Activated T-helper 2 cell treated with anti-CD3 and anti-CD28 coated beads, Interferon-gamma antibody, Interleukin-2, Interleukin-4, amounts not matched to agents 10 μg/mL and 5 μg/mL and 100 μg/mL, durations not matched to agents 14 hours and 24 hours and 36 hours (primary cell): Measurements from ENCODE around the gene SMNDC1. TPM values are rescaled to one million over a fixed set of nuclear protein-coding genes. Genes with fewer than 3 reads are reported as not detected.

Experiments
- DNase-seq: peaks from one replicate; pipeline ENCODE4 v3.0.0; 2021; ENCODE audit warnings: low spot score
- H3K27ac Mint-ChIP-seq: one replicate; pipeline ENCODE4 v1.8.0; 2021; ENCODE audit warnings: mixed read lengths
- H3K27me3 Mint-ChIP-seq: one replicate; pipeline ENCODE4 v1.8.0; 2021; ENCODE audit warnings: low read depth, mixed read lengths
- H3K36me3 Mint-ChIP-seq: one replicate; pipeline ENCODE4 v1.8.0; 2021; ENCODE audit warnings: low read depth, mixed read lengths
- H3K4me1 Mint-ChIP-seq: one replicate; pipeline ENCODE4 v1.8.0; 2021; ENCODE audit warnings: low read depth, mixed read lengths
- H3K4me3 Mint-ChIP-seq: one replicate; pipeline ENCODE4 v1.8.0; 2021; ENCODE audit warnings: low read depth, mild to moderate bottlenecking, moderate library complexity, mixed read lengths
- H3K9me3 Mint-ChIP-seq: one replicate; pipeline ENCODE4 v1.8.0; 2021; ENCODE audit warnings: mixed read lengths
- intact Hi-C: fragments of 100-400 bp; cut with micrococcal nuclease; formaldehyde crosslinking; loops from one replicate; pipeline ENCODE4 v1.15.1; 2023
- total RNA-seq: library from RNA; stranded (reverse); gene quantifications from 2 replicates; pipeline ENCODE4 v1.2.3, GENCODE V29; 2022

SMNDC1 gene
- total RNA-seq, result 40.2 and 43.1 TPM in 2 replicates

- H3K27ac Mint-ChIP-seq, result peak within 1 kb of the TSS; percentile 94
- H3K4me1 Mint-ChIP-seq, result peaks cover 37% of the 10 kb centered on the region
- peaks cover 35% of the 10 kb centered on the region for H3K36me3 Mint-ChIP-seq
These were observed at the start of gene SMNDC1 for GRCh38 chr10:110304780-110305421. Gene SMNDC1 (minus strand): TSS chr10:110304920. CDS start chr10:110303587, 1,333 bp downstream.

GRCh38 chr10:110354322-110354766, 49.6 kb upstream of the SMNDC1 start:
- peak overlapping the region; percentile 60 for H3K4me3 Mint-ChIP-seq
- no peaks in the 10 kb centered on the region for H3K36me3 Mint-ChIP-seq
- H3K9me3 Mint-ChIP-seq, result no peaks in the 10 kb centered on the region
- no peaks in the 10 kb centered on the region for H3K27me3 Mint-ChIP-seq
- intact Hi-C loops, result loop anchor here (1.0 kb wide), 2 partner anchors 145 to 193 kb away; no protein-coding TSS in a partner anchor
- H3K27ac Mint-ChIP-seq, result peak overlapping the region; percentile 98
- peak; percentile 66 for DNase-seq
- peaks cover 72% of the 10 kb centered on the region for H3K4me1 Mint-ChIP-seq

More at GRCh38 chr10:110304780-110305421, at the start of gene SMNDC1:
- Mint-ChIP-seq H3K9me3 (no peaks in the 10 kb centered on the region), H3K4me3 (peak within 1 kb of the TSS; percentile 93), H3K27me3 (no peaks in the 10 kb centered on the region)
- intact Hi-C loops, result loop anchor here (1.0 to 10.0 kb wide), 5 partner anchors 78 to 612 kb away; partner anchors contain the start of genes BBIP1, PDCD4, SHOC2 and SMC3
- DNase-seq, result peak; percentile 97

- peak; percentile 44 for DNase-seq
- H3K36me3 Mint-ChIP-seq, result no peaks in the 10 kb centered on the region
- peak overlapping the region; percentile 98 for H3K27ac Mint-ChIP-seq
- no peaks in the 10 kb centered on the region for H3K27me3 Mint-ChIP-seq
- H3K9me3 Mint-ChIP-seq, result no peaks in the 10 kb centered on the region
- H3K4me3 Mint-ChIP-seq, result peak overlapping the region; percentile 60
- intact Hi-C loops, result loop anchor here (1.0 kb wide), 6 partner anchors 8 to 194 kb away; no protein-coding TSS in a partner anchor
- H3K4me1 Mint-ChIP-seq, result peaks cover 65% of the 10 kb centered on the region
These were observed 48.8 kb upstream of the SMNDC1 start for GRCh38 chr10:110353244-110354119.

- Mint-ChIP-seq H3K27me3 (no peaks in the 10 kb centered on the region), H3K4me1 (peaks cover 59% of the 10 kb centered on the region), H3K4me3 (no peak overlapping the region), H3K27ac (no peak overlapping the region), H3K9me3 (no peaks in the 10 kb centered on the region), H3K36me3 (no peaks in the 10 kb centered on the region)
- DNase-seq, result no peak
- intact Hi-C loops, result loop anchor here (1.0 kb wide), 4 partner anchors 8 to 183 kb away; no protein-coding TSS in a partner anchor
These were observed 48.2 kb upstream of the SMNDC1 start for GRCh38 chr10:110352930-110353243.

DNA sequence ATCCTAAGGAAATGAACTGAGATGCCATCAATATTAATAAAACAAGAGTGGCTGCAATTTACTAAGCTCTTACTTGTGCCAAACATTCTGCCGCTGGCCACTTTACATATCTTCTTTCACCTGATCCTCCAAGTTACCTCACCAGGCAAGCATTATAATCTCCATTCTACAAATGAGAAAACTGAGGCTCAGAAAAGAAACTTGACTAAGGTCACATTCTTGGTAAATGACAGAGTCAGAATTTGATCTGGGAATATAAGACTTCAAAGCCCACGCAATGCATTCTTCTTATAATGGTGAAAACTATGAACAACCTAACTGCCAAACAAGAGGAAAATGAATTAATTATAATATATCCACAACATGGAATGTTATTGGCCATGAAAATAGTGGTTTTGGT, 46.1 kb upstream of the SMNDC1 start:
- H3K4me3 Mint-ChIP-seq, result no peak overlapping the region
- intact Hi-C loops, result no loop called here
- H3K9me3 Mint-ChIP-seq, result no peaks in the 10 kb centered on the region
- no peaks in the 10 kb centered on the region for H3K27me3 Mint-ChIP-seq
- no peak for DNase-seq
- no peak overlapping the region for H3K27ac Mint-ChIP-seq
- H3K4me1 Mint-ChIP-seq, result peaks cover 49% of the 10 kb centered on the region
- H3K36me3 Mint-ChIP-seq, result no peaks in the 10 kb centered on the region

GRCh38 chr10:110349831-110350230, 45.1 kb upstream of the SMNDC1 start:
- Mint-ChIP-seq H3K4me1 (peaks cover 45% of the 10 kb centered on the region), H3K4me3 (no peak overlapping the region), H3K9me3 (no peaks in the 10 kb centered on the region), H3K27ac (no peak overlapping the region), H3K36me3 (no peaks in the 10 kb centered on the region), H3K27me3 (no peaks in the 10 kb centered on the region)
- no peak for DNase-seq
- intact Hi-C loops, result no loop called here

- peaks cover 3% of the 10 kb centered on the region for H3K27me3 Mint-ChIP-seq
- no peak overlapping the region for H3K4me3 Mint-ChIP-seq
- H3K27ac Mint-ChIP-seq, result no peak overlapping the region
- no peak for DNase-seq
- intact Hi-C loops, result no loop called here
- H3K36me3 Mint-ChIP-seq, result no peaks in the 10 kb centered on the region
- no peaks in the 10 kb centered on the region for H3K9me3 Mint-ChIP-seq
- H3K4me1 Mint-ChIP-seq, result peaks cover 44% of the 10 kb centered on the region
These were observed 44.7 kb upstream of the SMNDC1 start for GRCh38 chr10:110349386-110349785.

DNA sequence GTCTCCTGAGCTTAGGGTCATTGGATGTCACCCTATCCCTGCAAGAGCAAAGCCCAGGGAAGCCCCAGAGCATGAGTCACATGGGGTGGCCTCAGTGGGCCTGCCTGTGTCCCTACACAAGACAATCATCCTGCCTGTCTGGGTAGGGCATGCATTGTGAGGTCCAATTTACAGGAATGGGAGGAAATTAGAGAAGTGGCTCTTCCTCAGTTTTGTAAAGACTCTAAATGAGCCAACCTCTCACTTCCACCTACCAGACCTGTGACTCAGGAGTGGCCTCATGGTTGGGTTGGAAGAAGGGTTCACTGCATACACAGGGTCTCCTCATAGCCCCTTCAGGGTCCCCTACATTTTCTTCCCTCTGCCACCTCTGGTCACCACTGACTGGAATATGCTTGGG, 43.6 kb upstream of the SMNDC1 start:
- intact Hi-C loops, result no loop called here
- Mint-ChIP-seq H3K9me3 (no peaks in the 10 kb centered on the region), H3K4me1 (peaks cover 33% of the 10 kb centered on the region), H3K27me3 (peaks cover 5% of the 10 kb centered on the region), H3K4me3 (no peak overlapping the region), H3K36me3 (no peaks in the 10 kb centered on the region), H3K27ac (no peak overlapping the region)
- DNase-seq, result no peak

- intact Hi-C loops, result no loop called here
- no peak for DNase-seq
- Mint-ChIP-seq H3K27ac (no peak overlapping the region), H3K27me3 (peaks cover 5% of the 10 kb centered on the region), H3K9me3 (no peaks in the 10 kb centered on the region), H3K36me3 (no peaks in the 10 kb centered on the region), H3K4me1 (peaks cover 24% of the 10 kb centered on the region), H3K4me3 (no peak overlapping the region)
These were observed 42.2 kb upstream of the SMNDC1 start for GRCh38 chr10:110346914-110347313.

- DNase-seq, result no peak
- no peak overlapping the region for H3K4me3 Mint-ChIP-seq
- H3K9me3 Mint-ChIP-seq, result no peaks in the 10 kb centered on the region
- peaks cover 5% of the 10 kb centered on the region for H3K27me3 Mint-ChIP-seq
- H3K36me3 Mint-ChIP-seq, result no peaks in the 10 kb centered on the region
- peaks cover 24% of the 10 kb centered on the region for H3K4me1 Mint-ChIP-seq
- H3K27ac Mint-ChIP-seq, result no peak overlapping the region
- intact Hi-C loops, result no loop called here
These were observed 40.6 kb upstream of the SMNDC1 start for GRCh38 chr10:110345286-110345685.

DNA sequence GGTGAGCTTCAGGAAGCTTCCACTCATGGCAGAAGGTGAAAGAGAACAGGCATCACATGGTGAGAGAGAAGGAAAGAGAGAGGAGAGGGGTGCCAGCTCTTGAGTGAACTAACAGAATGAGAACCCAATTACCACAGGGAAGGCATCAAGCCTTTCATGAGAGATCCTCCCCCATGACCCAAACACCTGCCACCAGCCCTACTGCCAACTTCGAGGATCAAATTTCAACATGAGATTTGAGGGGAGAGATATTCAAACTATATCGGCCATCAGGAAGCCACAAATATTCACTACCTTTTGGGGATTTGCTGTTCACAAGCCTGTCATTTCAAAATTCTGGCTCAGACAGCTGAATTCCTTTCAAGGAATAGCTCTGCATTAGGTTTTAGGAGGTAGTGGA, 39.9 kb upstream of the SMNDC1 start:
- Mint-ChIP-seq H3K27ac (no peak overlapping the region), H3K4me3 (no peak overlapping the region), H3K36me3 (no peaks in the 10 kb centered on the region), H3K9me3 (no peaks in the 10 kb centered on the region), H3K27me3 (peaks cover 5% of the 10 kb centered on the region), H3K4me1 (peaks cover 20% of the 10 kb centered on the region)
- DNase-seq, result no peak
- intact Hi-C loops, result no loop called here

GRCh38 chr10:110343947-110344346, 39.2 kb upstream of the SMNDC1 start:
- peaks cover 5% of the 10 kb centered on the region for H3K27me3 Mint-ChIP-seq
- no peaks in the 10 kb centered on the region for H3K9me3 Mint-ChIP-seq
- H3K4me1 Mint-ChIP-seq, result peaks cover 20% of the 10 kb centered on the region
- intact Hi-C loops, result no loop called here
- no peaks in the 10 kb centered on the region for H3K36me3 Mint-ChIP-seq
- no peak overlapping the region for H3K4me3 Mint-ChIP-seq
- no peak for DNase-seq
- no peak overlapping the region for H3K27ac Mint-ChIP-seq

DNA sequence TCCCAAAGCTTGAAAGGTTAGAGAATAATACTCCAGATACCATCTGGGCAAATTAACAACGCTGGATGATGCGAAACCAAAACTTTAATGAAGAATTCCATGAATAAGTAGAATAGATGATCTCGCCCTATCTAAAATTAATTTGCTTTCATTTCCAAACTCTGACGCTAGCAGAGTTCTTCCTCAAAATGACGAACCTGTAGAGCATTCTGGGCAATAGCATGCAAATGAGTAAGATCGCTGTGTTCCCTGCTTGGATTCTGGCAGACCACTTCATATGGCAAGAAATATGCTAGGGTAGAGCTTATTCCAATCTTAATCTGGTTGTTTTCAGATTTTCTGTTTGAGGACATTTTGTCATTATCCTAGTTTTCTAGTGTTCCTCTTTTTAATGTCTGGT, 36.1 kb upstream of the SMNDC1 start:
- Mint-ChIP-seq H3K27ac (no peak overlapping the region), H3K4me1 (peaks cover 25% of the 10 kb centered on the region), H3K4me3 (no peak overlapping the region), H3K36me3 (no peaks in the 10 kb centered on the region), H3K27me3 (peaks cover 5% of the 10 kb centered on the region), H3K9me3 (no peaks in the 10 kb centered on the region)
- intact Hi-C loops, result no loop called here
- no peak for DNase-seq
